HEK293 (cell line): ENCODE data around the gene THOP1.

Experiments
- CTCF ChIA-PET: fragments of 350-600 bp; formaldehyde crosslinking; extraction: SDS; loops from one replicate; lab custom pipeline; 2021; ENCODE audit warnings: antibody characterized with exemption; lab: Yijun Ruan, JAX
- POLR2A ChIA-PET: fragments of 300-600 bp; formaldehyde crosslinking; extraction: SDS; loops from one replicate; lab custom pipeline; 2020; ENCODE audit warnings: antibody characterized with exemption, inconsistent platforms; lab: Yijun Ruan, JAX
- H3K27ac ChIP-seq: fragments of 200-500 bp; sonication (Bioruptor generic); 2 replicates; pipeline ENCODE4 v1.5.1; 2014; ENCODE audit warnings: low read depth, low read length, control low read depth, inconsistent platforms; ENCODE audit errors: extremely low read depth
- H3K36me3 ChIP-seq, 2 experiments: fragments of 200-500 bp in 1 of 2; sonication (Bioruptor generic) in 1 of 2; 1 replicate in 1 of 2; 2 replicates in 1 of 2; pipeline ENCODE4 v1.5.1; 2014 to 2017; ENCODE audit warnings: inconsistent platforms in 2 of 2, low read length in 2 of 2; ENCODE audit not compliant: control insufficient read depth in 2 of 2, insufficient read depth in 1 of 2
- H3K4me1 ChIP-seq: fragments of 200-500 bp; sonication (Bioruptor generic); 2 replicates; pipeline ENCODE4 v1.5.1; 2014; ENCODE audit warnings: mild to moderate bottlenecking, low read length, inconsistent platforms; ENCODE audit not compliant: control insufficient read depth, insufficient read depth
- H3K4me3 ChIP-seq: 2 replicates; pipeline ENCODE4 v1.5.1; 2011; ENCODE audit warnings: low read depth, mild to moderate bottlenecking, control low read depth, low read length, moderate library complexity
- H3K9me3 ChIP-seq: fragments of 200-500 bp; sonication (Bioruptor generic); 2 replicates; pipeline ENCODE4 v1.5.1; 2014; ENCODE audit warnings: low read depth, low read length, inconsistent platforms; ENCODE audit not compliant: control insufficient read depth, insufficient read depth
- BCL11A ChIP-seq: fragments of 450-650 bp; formaldehyde crosslinking; IDR thresholded peaks from 2 replicates; pipeline ENCODE4 v1.5.1; 2016; ENCODE audit warnings: low read depth, missing biosample characterization, missing genetic modification characterization
- MZF1 ChIP-seq: fragments of 450-650 bp; formaldehyde crosslinking; IDR thresholded peaks from 2 replicates; pipeline ENCODE4 v1.5.1; 2017; ENCODE audit warnings: missing biosample characterization, missing genetic modification characterization, borderline replicate concordance
- SP3 ChIP-seq: fragments of 450-650 bp; formaldehyde crosslinking; IDR thresholded peaks from 2 replicates; pipeline ENCODE4 v1.5.1; 2016; ENCODE audit warnings: missing biosample characterization, missing genetic modification characterization
- ZFP69B ChIP-seq: fragments of 450-650 bp; formaldehyde crosslinking; IDR thresholded peaks from 2 replicates; pipeline ENCODE4 v1.5.1; 2016; ENCODE audit warnings: missing biosample characterization, missing genetic modification characterization
- ZNF202 ChIP-seq: fragments of 450-650 bp; formaldehyde crosslinking; IDR thresholded peaks from 2 replicates; pipeline ENCODE4 v1.5.1; 2016; ENCODE audit warnings: missing biosample characterization, missing genetic modification characterization, borderline replicate concordance
- ZNF221 ChIP-seq: fragments of 450-650 bp; formaldehyde crosslinking; IDR thresholded peaks from 2 replicates; pipeline ENCODE4 v1.5.1; 2017; ENCODE audit warnings: missing biosample characterization, missing genetic modification characterization, borderline replicate concordance
- ZNF354C ChIP-seq: fragments of 450-650 bp; formaldehyde crosslinking; IDR thresholded peaks from 2 replicates; pipeline ENCODE4 v1.5.1; 2016; ENCODE audit warnings: missing biosample characterization, missing genetic modification characterization, low read depth, borderline replicate concordance
- ZNF37A ChIP-seq: fragments of 450-650 bp; IDR thresholded peaks from 2 replicates; pipeline ENCODE4 v1.5.1; 2018; ENCODE audit warnings: missing biosample characterization, missing genetic modification characterization
- ZNF623 ChIP-seq: fragments of 450-650 bp; formaldehyde crosslinking; IDR thresholded peaks from 2 replicates; pipeline ENCODE4 v1.5.1; 2016; ENCODE audit warnings: missing biosample characterization, missing genetic modification characterization
- ZNF624 ChIP-seq: fragments of 450-650 bp; formaldehyde crosslinking; IDR thresholded peaks from 2 replicates; pipeline ENCODE4 v1.5.1; 2017; ENCODE audit warnings: missing biosample characterization, missing genetic modification characterization
- ZNF629 ChIP-seq: fragments of 450-650 bp; formaldehyde crosslinking; IDR thresholded peaks from 2 replicates; pipeline ENCODE4 v1.5.1; 2017; ENCODE audit warnings: missing biosample characterization, missing genetic modification characterization
- ZNF701 ChIP-seq: fragments of 450-650 bp; formaldehyde crosslinking; IDR thresholded peaks from 2 replicates; pipeline ENCODE4 v1.5.1; 2016; ENCODE audit warnings: missing biosample characterization, missing genetic modification characterization
- TF ChIP-seq, protein P1 (sequence below): fragments of 450-650 bp; IDR thresholded peaks from 2 replicates; pipeline ENCODE4 v1.5.1; 2018; ENCODE audit warnings: missing biosample characterization, missing genetic modification characterization
- TF ChIP-seq, protein P2 (sequence below): fragments of 450-650 bp; formaldehyde crosslinking; IDR thresholded peaks from 2 replicates; pipeline ENCODE4 v1.5.1; 2016; ENCODE audit warnings: missing biosample characterization, missing genetic modification characterization
- TF ChIP-seq, protein P3 (sequence below): IDR thresholded peaks from 2 replicates; pipeline ENCODE4 v1.6.1; 2011; ENCODE audit warnings: mild to moderate bottlenecking, low read depth, low read length, borderline replicate concordance
- TF ChIP-seq, protein P4 (sequence below): fragments of 450-650 bp; formaldehyde crosslinking; IDR thresholded peaks from 2 replicates; pipeline ENCODE4 v1.5.1; 2016; ENCODE audit warnings: missing biosample characterization, missing genetic modification characterization, low read depth
- TF ChIP-seq, protein P5 (sequence below): fragments of 450-650 bp; formaldehyde crosslinking; IDR thresholded peaks from 2 replicates; pipeline ENCODE4 v1.5.1; 2016; ENCODE audit warnings: missing biosample characterization, missing genetic modification characterization
- TF ChIP-seq, protein P6 (sequence below): fragments of 450-650 bp; formaldehyde crosslinking; IDR thresholded peaks from 2 replicates; pipeline ENCODE4 v1.5.1; 2016; ENCODE audit warnings: missing biosample characterization, missing genetic modification characterization, borderline replicate concordance

Gene THOP1

DNA sequence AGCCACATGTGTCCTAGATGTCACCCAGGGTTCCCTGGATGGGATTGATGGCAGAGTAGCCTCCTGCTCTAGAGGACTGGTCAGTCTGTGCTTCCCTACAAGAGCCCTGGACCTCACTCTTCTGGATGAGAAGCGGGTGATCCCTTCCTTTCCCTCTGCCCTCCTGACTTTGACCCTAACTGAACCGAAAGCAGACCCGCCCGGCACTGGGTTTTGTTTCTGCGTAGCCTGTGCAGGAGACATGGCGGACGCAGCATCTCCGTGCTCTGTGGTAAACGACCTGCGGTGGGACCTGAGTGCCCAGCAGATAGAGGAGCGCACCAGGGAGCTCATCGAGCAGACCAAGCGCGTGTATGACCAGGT lies 4.9 kb downstream of the THOP1 start (continued):
- TF ChIP-seq, protein P1, sequence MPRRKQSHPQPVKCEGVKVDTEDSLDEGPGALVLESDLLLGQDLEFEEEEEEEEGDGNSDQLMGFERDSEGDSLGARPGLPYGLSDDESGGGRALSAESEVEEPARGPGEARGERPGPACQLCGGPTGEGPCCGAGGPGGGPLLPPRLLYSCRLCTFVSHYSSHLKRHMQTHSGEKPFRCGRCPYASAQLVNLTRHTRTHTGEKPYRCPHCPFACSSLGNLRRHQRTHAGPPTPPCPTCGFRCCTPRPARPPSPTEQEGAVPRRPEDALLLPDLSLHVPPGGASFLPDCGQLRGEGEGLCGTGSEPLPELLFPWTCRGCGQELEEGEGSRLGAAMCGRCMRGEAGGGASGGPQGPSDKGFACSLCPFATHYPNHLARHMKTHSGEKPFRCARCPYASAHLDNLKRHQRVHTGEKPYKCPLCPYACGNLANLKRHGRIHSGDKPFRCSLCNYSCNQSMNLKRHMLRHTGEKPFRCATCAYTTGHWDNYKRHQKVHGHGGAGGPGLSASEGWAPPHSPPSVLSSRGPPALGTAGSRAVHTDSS (tag by site-specific recombination) = no peak
- TF ChIP-seq, protein P2, sequence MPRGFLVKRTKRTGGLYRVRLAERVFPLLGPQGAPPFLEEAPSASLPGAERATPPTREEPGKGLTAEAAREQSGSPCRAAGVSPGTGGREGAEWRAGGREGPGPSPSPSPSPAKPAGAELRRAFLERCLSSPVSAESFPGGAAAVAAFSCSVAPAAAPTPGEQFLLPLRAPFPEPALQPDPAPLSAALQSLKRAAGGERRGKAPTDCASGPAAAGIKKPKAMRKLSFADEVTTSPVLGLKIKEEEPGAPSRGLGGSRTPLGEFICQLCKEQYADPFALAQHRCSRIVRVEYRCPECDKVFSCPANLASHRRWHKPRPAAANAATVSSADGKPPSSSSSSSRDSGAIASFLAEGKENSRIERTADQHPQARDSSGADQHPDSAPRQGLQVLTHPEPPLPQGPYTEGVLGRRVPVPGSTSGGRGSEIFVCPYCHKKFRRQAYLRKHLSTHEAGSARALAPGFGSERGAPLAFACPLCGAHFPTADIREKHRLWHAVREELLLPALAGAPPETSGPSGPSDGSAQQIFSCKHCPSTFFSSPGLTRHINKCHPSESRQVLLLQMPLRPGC (tag by site-specific recombination) = no peak
- TF ChIP-seq ZFP69B (tag by site-specific recombination) = no peak
- TF ChIP-seq ZNF37A (tag by site-specific recombination) = no peak
- TF ChIP-seq, protein P3, sequence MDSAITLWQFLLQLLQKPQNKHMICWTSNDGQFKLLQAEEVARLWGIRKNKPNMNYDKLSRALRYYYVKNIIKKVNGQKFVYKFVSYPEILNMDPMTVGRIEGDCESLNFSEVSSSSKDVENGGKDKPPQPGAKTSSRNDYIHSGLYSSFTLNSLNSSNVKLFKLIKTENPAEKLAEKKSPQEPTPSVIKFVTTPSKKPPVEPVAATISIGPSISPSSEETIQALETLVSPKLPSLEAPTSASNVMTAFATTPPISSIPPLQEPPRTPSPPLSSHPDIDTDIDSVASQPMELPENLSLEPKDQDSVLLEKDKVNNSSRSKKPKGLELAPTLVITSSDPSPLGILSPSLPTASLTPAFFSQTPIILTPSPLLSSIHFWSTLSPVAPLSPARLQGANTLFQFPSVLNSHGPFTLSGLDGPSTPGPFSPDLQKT = no peak
- no peak for TF ChIP-seq ZNF221

DNA sequence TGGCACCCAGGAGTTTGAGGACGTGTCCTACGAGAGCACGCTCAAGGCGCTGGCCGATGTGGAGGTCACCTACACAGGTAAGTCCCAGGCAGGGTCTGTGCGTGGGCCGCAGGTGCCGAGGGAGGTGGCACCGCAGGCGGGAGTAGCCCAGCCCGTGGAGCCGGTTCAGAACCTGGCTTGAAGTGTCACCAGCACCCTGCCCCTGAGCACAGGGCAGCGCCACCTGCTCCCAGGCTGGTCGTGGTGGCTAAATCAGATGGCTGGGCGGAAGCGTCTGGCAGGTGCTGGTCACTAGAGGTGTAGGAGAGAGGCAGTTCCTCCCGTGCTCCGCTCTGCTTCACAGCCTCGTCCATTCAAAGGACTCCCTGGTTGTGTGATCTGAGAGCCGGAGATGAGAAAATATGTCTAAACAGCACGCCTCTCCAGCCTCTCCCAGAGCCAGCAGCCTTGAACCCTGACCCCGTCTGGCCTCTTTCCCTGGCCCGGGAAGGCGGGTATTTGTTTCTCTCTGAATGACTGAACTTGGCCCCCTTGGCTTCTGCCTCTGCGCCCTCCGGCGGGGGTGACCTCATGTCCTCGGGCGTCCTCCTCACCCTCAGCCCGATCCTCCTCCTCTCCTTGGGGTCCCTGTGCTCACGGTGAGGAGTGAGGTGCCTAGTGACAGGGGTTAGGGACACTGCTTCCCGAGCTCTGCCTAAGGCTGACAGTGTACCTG lies 5.4 kb downstream of the THOP1 start:
- Histone ChIP-seq H3K27ac (no peak overlapping the region), H3K4me3 (no peak overlapping the region), H3K4me1 (no peaks in the 10 kb centered on the region), H3K9me3 (no peaks in the 10 kb centered on the region), H3K36me3 (peaks cover 30 to 85% of the 10 kb centered on the region in 2 experiments)
- POLR2A ChIA-PET = no interaction called here
- no peak for TF ChIP-seq MZF1 (tag by site-specific recombination)
- no peak for TF ChIP-seq ZNF701 (tag by site-specific recombination)
- TF ChIP-seq SP3 (tag by site-specific recombination) = no peak
- TF ChIP-seq, protein P4, sequence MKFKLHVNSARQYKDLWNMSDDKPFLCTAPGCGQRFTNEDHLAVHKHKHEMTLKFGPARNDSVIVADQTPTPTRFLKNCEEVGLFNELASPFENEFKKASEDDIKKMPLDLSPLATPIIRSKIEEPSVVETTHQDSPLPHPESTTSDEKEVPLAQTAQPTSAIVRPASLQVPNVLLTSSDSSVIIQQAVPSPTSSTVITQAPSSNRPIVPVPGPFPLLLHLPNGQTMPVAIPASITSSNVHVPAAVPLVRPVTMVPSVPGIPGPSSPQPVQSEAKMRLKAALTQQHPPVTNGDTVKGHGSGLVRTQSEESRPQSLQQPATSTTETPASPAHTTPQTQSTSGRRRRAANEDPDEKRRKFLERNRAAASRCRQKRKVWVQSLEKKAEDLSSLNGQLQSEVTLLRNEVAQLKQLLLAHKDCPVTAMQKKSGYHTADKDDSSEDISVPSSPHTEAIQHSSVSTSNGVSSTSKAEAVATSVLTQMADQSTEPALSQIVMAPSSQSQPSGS (tag by site-specific recombination) = no peak
- no peak for TF ChIP-seq ZNF354C (tag by site-specific recombination)
- TF ChIP-seq, protein P5, sequence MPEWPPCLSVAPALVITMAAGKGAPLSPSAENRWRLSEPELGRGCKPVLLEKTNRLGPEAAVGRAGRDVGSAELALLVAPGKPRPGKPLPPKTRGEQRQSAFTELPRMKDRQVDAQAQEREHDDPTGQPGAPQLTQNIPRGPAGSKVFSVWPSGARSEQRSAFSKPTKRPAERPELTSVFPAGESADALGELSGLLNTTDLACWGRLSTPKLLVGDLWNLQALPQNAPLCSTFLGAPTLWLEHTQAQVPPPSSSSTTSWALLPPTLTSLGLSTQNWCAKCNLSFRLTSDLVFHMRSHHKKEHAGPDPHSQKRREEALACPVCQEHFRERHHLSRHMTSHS (tag by site-specific recombination) = no peak
- TF ChIP-seq BCL11A (tag by site-specific recombination) = no peak
- TF ChIP-seq ZNF624 (tag by site-specific recombination) = no peak
- TF ChIP-seq, protein P6, sequence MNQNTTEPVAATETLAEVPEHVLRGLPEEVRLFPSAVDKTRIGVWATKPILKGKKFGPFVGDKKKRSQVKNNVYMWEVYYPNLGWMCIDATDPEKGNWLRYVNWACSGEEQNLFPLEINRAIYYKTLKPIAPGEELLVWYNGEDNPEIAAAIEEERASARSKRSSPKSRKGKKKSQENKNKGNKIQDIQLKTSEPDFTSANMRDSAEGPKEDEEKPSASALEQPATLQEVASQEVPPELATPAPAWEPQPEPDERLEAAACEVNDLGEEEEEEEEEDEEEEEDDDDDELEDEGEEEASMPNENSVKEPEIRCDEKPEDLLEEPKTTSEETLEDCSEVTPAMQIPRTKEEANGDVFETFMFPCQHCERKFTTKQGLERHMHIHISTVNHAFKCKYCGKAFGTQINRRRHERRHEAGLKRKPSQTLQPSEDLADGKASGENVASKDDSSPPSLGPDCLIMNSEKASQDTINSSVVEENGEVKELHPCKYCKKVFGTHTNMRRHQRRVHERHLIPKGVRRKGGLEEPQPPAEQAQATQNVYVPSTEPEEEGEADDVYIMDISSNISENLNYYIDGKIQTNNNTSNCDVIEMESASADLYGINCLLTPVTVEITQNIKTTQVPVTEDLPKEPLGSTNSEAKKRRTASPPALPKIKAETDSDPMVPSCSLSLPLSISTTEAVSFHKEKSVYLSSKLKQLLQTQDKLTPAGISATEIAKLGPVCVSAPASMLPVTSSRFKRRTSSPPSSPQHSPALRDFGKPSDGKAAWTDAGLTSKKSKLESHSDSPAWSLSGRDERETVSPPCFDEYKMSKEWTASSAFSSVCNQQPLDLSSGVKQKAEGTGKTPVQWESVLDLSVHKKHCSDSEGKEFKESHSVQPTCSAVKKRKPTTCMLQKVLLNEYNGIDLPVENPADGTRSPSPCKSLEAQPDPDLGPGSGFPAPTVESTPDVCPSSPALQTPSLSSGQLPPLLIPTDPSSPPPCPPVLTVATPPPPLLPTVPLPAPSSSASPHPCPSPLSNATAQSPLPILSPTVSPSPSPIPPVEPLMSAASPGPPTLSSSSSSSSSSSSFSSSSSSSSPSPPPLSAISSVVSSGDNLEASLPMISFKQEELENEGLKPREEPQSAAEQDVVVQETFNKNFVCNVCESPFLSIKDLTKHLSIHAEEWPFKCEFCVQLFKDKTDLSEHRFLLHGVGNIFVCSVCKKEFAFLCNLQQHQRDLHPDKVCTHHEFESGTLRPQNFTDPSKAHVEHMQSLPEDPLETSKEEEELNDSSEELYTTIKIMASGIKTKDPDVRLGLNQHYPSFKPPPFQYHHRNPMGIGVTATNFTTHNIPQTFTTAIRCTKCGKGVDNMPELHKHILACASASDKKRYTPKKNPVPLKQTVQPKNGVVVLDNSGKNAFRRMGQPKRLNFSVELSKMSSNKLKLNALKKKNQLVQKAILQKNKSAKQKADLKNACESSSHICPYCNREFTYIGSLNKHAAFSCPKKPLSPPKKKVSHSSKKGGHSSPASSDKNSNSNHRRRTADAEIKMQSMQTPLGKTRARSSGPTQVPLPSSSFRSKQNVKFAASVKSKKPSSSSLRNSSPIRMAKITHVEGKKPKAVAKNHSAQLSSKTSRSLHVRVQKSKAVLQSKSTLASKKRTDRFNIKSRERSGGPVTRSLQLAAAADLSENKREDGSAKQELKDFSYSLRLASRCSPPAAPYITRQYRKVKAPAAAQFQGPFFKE (tag by site-specific recombination) = no peak
- TF ChIP-seq ZNF202 (tag by site-specific recombination) = no peak
- no peak for TF ChIP-seq ZNF629 (tag by site-specific recombination)
- no peak for TF ChIP-seq ZNF623 (tag by site-specific recombination)
- CTCF ChIA-PET = no interaction called here
